ENCODE results near the gene PSMC6.

- TF ChIP-seq, protein P1, sequence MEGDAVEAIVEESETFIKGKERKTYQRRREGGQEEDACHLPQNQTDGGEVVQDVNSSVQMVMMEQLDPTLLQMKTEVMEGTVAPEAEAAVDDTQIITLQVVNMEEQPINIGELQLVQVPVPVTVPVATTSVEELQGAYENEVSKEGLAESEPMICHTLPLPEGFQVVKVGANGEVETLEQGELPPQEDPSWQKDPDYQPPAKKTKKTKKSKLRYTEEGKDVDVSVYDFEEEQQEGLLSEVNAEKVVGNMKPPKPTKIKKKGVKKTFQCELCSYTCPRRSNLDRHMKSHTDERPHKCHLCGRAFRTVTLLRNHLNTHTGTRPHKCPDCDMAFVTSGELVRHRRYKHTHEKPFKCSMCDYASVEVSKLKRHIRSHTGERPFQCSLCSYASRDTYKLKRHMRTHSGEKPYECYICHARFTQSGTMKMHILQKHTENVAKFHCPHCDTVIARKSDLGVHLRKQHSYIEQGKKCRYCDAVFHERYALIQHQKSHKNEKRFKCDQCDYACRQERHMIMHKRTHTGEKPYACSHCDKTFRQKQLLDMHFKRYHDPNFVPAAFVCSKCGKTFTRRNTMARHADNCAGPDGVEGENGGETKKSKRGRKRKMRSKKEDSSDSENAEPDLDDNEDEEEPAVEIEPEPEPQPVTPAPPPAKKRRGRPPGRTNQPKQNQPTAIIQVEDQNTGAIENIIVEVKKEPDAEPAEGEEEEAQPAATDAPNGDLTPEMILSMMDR (IDR thresholded peaks at IDR 0.05) = no peak
- TF ChIP-seq POLR2A (IDR thresholded peaks at IDR 0.05) = no peak
Measured at GRCh38 chr14:52748647-52749292, 41.8 kb downstream of the PSMC6 start.

Data from right lobe of liver (tissue), 4 donors.